Measurements from ENCODE around the gene TXNDC2.
"Not testable (repeated sequence)": the region's sequence is repeated elsewhere in the genome, so short reads cannot be mapped to it uniquely, and the experiment has no call there.

The TXNDC2 gene

GRCh38 chr18:9900699-9901098 is 14.9 kb downstream of the TXNDC2 start:
- DNase-seq (ENCODE audit: low spot score), result no peak
- TF ChIP-seq CTCF (IDR thresholded peaks at IDR 0.05; ENCODE audit: borderline replicate concordance, control extremely low read depth, extremely low read depth, insufficient read depth, missing control alignments), result no peak
- in situ Hi-C loops (cut with MboI; ENCODE audit: low sequenced_read_pairs, unreplicated experiment), result no loop called here

- DNase-seq (ENCODE audit: low spot score), result no peak
- in situ Hi-C loops (cut with MboI; ENCODE audit: low sequenced_read_pairs, unreplicated experiment), result no loop called here
- TF ChIP-seq CTCF (IDR thresholded peaks at IDR 0.05; ENCODE audit: borderline replicate concordance, control extremely low read depth, extremely low read depth, insufficient read depth, missing control alignments), result no peak
Observed at GRCh38 chr18:9901377-9901776, 15.6 kb downstream of the TXNDC2 start.

- DNase-seq (ENCODE audit: low spot score); in situ Hi-C loops (cut with MboI; ENCODE audit: low sequenced_read_pairs, unreplicated experiment): not testable (repeated sequence)
Observed at GRCh38 chr18:9902264-9902663, 16.5 kb downstream of the TXNDC2 start.

GRCh38 chr18:9902832-9903231 is 17.1 kb downstream of the TXNDC2 start:
- in situ Hi-C loops (cut with MboI; ENCODE audit: low sequenced_read_pairs, unreplicated experiment), result no loop called here
- TF ChIP-seq CTCF (IDR thresholded peaks at IDR 0.05; ENCODE audit: borderline replicate concordance, control extremely low read depth, extremely low read depth, insufficient read depth, missing control alignments), result no peak
- DNase-seq (ENCODE audit: low spot score), result no peak

- in situ Hi-C loops (cut with MboI; ENCODE audit: low sequenced_read_pairs, unreplicated experiment), result no loop called here
- TF ChIP-seq CTCF (IDR thresholded peaks at IDR 0.05; ENCODE audit: borderline replicate concordance, control extremely low read depth, extremely low read depth, insufficient read depth, missing control alignments), result no peak
- no peak for DNase-seq (ENCODE audit: low spot score)
Observed at GRCh38 chr18:9905401-9905922, 19.7 kb downstream of the TXNDC2 start.

GRCh38 chr18:9906481-9906880 is 20.7 kb downstream of the TXNDC2 start:
- no peak for DNase-seq (ENCODE audit: low spot score)
- TF ChIP-seq CTCF (IDR thresholded peaks at IDR 0.05; ENCODE audit: borderline replicate concordance, control extremely low read depth, extremely low read depth, insufficient read depth, missing control alignments), result no peak
- in situ Hi-C loops (cut with MboI; ENCODE audit: low sequenced_read_pairs, unreplicated experiment), result no loop called here

- no peak for DNase-seq (ENCODE audit: low spot score)
- in situ Hi-C loops (cut with MboI; ENCODE audit: low sequenced_read_pairs, unreplicated experiment), result no loop called here
- TF ChIP-seq CTCF (IDR thresholded peaks at IDR 0.05; ENCODE audit: borderline replicate concordance, control extremely low read depth, extremely low read depth, insufficient read depth, missing control alignments), result no peak
Observed at GRCh38 chr18:9907867-9908266, 22.1 kb downstream of the TXNDC2 start.

Data from GM13976 (cell line).